ENCODE results near the gene MLEC.

The MLEC gene

GRCh38 chr12:120749256-120749655, 62.3 kb downstream of the MLEC start:
- no peak for DNase-seq

- DNase-seq = no peak
Measured at GRCh38 chr12:120750806-120751205, 63.9 kb downstream of the MLEC start.

GRCh38 chr12:120751389-120751788, 64.4 kb downstream of the MLEC start:
- DNase-seq = no peak
